ENCODE results near the gene ADARB2. TPM values are rescaled to one million over a fixed set of nuclear protein-coding genes. Genes with fewer than 3 reads are reported as not detected.
A peak's percentile ranks its signal among the peaks of the same experiment; 100 is the strongest.

ADARB2 gene
- total RNA-seq, 1 donor from 2014 or later, result 1.8 TPM

- H3K9me3 Mint-ChIP-seq, result peaks cover 3% of the 10 kb centered on the region
- H3K4me3 Mint-ChIP-seq, result no peak overlapping the region
- DNase-seq (ENCODE audit: low read depth, low spot score), result no peak
Measured at GRCh38 chr10:1379601-1380000, 357.7 kb downstream of the ADARB2 start.

GRCh38 chr10:1378473-1378872, 358.9 kb downstream of the ADARB2 start:
- Mint-ChIP-seq H3K27me3 (ENCODE audit: low read depth) (peaks cover 32% of the 10 kb centered on the region), H3K36me3 (ENCODE audit: low read depth) (no peaks in the 10 kb centered on the region), H3K4me1 (peaks cover 8% of the 10 kb centered on the region), H3K27ac (ENCODE audit: unreplicated experiment) (no peak overlapping the region), H3K9me3 (peaks cover 3% of the 10 kb centered on the region), H3K4me3 (no peak overlapping the region)
- no peak for TF ChIP-seq CTCF (conservative IDR thresholded peaks at IDR 0.05)
- DNase-seq (ENCODE audit: low read depth, low spot score), result no peak

More at GRCh38 chr10:1379601-1380000, 357.7 kb downstream of the ADARB2 start:
- TF ChIP-seq CTCF (conservative IDR thresholded peaks at IDR 0.05), result peak; percentile 44
- H3K4me1 Mint-ChIP-seq, result peaks cover 8% of the 10 kb centered on the region
- H3K27me3 Mint-ChIP-seq (ENCODE audit: low read depth), result peaks cover 32% of the 10 kb centered on the region
- H3K27ac Mint-ChIP-seq (ENCODE audit: unreplicated experiment), result no peak overlapping the region
- no peaks in the 10 kb centered on the region for H3K36me3 Mint-ChIP-seq (ENCODE audit: low read depth)

- TF ChIP-seq CTCF (conservative IDR thresholded peaks at IDR 0.05), result no peak
- Mint-ChIP-seq H3K36me3 (ENCODE audit: low read depth) (no peaks in the 10 kb centered on the region), H3K4me3 (no peak overlapping the region), H3K9me3 (peaks cover 3% of the 10 kb centered on the region), H3K4me1 (peaks cover 8% of the 10 kb centered on the region), H3K27ac (ENCODE audit: unreplicated experiment) (no peak overlapping the region), H3K27me3 (ENCODE audit: low read depth) (peaks cover 32% of the 10 kb centered on the region)
- no peak for DNase-seq (ENCODE audit: low read depth, low spot score)
Measured at GRCh38 chr10:1377740-1378397, 359.5 kb downstream of the ADARB2 start.

GRCh38 chr10:1377231-1377630, 360.1 kb downstream of the ADARB2 start:
- Mint-ChIP-seq H3K4me1 (peaks cover 8% of the 10 kb centered on the region), H3K27me3 (ENCODE audit: low read depth) (peaks cover 32% of the 10 kb centered on the region), H3K27ac (ENCODE audit: unreplicated experiment) (no peak overlapping the region), H3K9me3 (peaks cover 3% of the 10 kb centered on the region), H3K4me3 (no peak overlapping the region), H3K36me3 (ENCODE audit: low read depth) (no peaks in the 10 kb centered on the region)
- no peak for DNase-seq (ENCODE audit: low read depth, low spot score)
- no peak for TF ChIP-seq CTCF (conservative IDR thresholded peaks at IDR 0.05)

GRCh38 chr10:1376384-1376945, 360.9 kb downstream of the ADARB2 start:
- no peaks in the 10 kb centered on the region for H3K36me3 Mint-ChIP-seq (ENCODE audit: low read depth)
- peaks cover 3% of the 10 kb centered on the region for H3K9me3 Mint-ChIP-seq
- H3K27me3 Mint-ChIP-seq (ENCODE audit: low read depth), result peaks cover 28% of the 10 kb centered on the region
- DNase-seq (ENCODE audit: low read depth, low spot score), result no peak
- no peak overlapping the region for H3K4me3 Mint-ChIP-seq
- H3K4me1 Mint-ChIP-seq, result peaks cover 8% of the 10 kb centered on the region
- no peak for TF ChIP-seq CTCF (conservative IDR thresholded peaks at IDR 0.05)
- H3K27ac Mint-ChIP-seq (ENCODE audit: unreplicated experiment), result peak overlapping the region; percentile 27
